ENCODE measurements around the gene KCNT1. TPM values are rescaled to one million over a fixed set of nuclear protein-coding genes. Genes with fewer than 3 reads are reported as not detected.

The KCNT1 gene
- total RNA-seq, 2 experiments from 2014 or later, result 0.11 to 0.22 TPM

DNA sequence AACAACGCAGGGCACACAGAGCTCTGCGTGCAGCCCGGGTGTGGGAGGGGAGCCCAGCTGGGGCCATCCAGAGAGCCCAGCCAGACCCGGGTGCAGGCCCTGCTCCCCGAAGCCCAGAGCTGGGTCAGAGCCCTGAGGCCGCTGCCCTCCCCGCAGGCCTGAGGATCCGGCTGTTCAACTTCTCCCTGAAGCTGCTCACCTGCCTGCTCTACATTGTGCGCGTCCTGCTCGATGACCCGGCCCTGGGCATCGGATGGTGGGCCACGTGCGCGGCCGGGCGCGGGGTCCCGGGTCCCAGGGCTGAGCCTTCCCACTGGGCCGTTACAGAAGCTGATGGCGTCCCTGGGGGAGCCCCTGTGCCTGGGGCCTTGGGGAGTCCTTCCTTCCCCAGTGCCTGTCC is 48.8 kb downstream of the KCNT1 start:
- DNase-seq, result no peak
- Mint-ChIP-seq H3K27me3 (peaks cover 5% of the 10 kb centered on the region), H3K4me1 (ENCODE audit: low read depth) (no peaks in the 10 kb centered on the region), H3K4me3 (no peak overlapping the region), H3K27ac (no peak overlapping the region), H3K9me3 (no peaks in the 10 kb centered on the region), H3K36me3 (ENCODE audit: low read depth) (no peaks in the 10 kb centered on the region)
- Histone ChIP-seq H3K27me3 (ENCODE audit: control insufficient read depth in 1 of 2, insufficient read depth in 2 of 2, low read length in 2 of 2) (no peaks in the 10 kb centered on the region), H3K9me3 (ENCODE audit: control insufficient read depth in 1 of 2, insufficient read depth in 1 of 2, low read length in 2 of 2) (peaks cover 0 to 16% of the 10 kb centered on the region in 2 experiments), H3K4me1 (ENCODE audit: insufficient read depth, low read length) (no peaks in the 10 kb centered on the region), H3K27ac (ENCODE audit: low read depth in 1 of 2, low read length in 2 of 2) (no peak overlapping the region), H3K4me3 (ENCODE audit: low read length) (no peak overlapping the region), H3K36me3 (ENCODE audit: insufficient read depth, low read length) (no peaks in the 10 kb centered on the region)
- TF ChIP-seq, protein P1, sequence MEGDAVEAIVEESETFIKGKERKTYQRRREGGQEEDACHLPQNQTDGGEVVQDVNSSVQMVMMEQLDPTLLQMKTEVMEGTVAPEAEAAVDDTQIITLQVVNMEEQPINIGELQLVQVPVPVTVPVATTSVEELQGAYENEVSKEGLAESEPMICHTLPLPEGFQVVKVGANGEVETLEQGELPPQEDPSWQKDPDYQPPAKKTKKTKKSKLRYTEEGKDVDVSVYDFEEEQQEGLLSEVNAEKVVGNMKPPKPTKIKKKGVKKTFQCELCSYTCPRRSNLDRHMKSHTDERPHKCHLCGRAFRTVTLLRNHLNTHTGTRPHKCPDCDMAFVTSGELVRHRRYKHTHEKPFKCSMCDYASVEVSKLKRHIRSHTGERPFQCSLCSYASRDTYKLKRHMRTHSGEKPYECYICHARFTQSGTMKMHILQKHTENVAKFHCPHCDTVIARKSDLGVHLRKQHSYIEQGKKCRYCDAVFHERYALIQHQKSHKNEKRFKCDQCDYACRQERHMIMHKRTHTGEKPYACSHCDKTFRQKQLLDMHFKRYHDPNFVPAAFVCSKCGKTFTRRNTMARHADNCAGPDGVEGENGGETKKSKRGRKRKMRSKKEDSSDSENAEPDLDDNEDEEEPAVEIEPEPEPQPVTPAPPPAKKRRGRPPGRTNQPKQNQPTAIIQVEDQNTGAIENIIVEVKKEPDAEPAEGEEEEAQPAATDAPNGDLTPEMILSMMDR (IDR thresholded peaks at IDR 0.05), result no peak
- POLR2A ChIA-PET, result no interaction called here
- no peak for ATAC-seq (ENCODE audit: poor library complexity)
- CTCF ChIA-PET, result no interaction called here
- intact Hi-C loops (cut with DNase I, micrococcal nuclease), result no loop called here

DNA sequence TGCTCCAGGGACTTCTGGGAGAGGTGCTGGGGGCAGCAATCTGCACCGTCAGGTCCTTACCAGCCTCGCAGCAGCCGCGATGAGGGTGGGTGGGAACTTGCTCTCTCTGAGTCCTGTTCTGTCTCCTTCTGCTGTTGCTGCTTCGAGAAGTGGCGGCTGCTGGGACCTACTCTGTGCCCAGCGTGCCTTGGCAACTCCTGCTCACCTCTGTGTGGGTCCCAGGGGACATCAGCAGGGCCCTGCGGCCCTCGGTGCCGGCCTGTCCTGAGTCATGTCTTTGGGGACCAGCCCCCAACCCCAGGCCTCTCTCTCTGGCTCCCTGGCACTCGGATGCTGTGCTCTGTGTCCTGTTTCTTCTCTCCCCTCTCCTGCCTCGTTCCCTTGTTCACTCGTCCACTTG is 49.5 kb downstream of the KCNT1 start:
- Mint-ChIP-seq H3K36me3 (ENCODE audit: low read depth) (no peaks in the 10 kb centered on the region), H3K9me3 (no peaks in the 10 kb centered on the region), H3K27ac (no peak overlapping the region), H3K4me3 (no peak overlapping the region), H3K27me3 (peaks cover 5% of the 10 kb centered on the region), H3K4me1 (ENCODE audit: low read depth) (no peaks in the 10 kb centered on the region)
- ATAC-seq (ENCODE audit: poor library complexity), result no peak
- Histone ChIP-seq H3K9me3 (ENCODE audit: control insufficient read depth in 1 of 2, insufficient read depth in 1 of 2, low read length in 2 of 2) (peaks cover 0 to 23% of the 10 kb centered on the region in 2 experiments), H3K27ac (ENCODE audit: low read depth in 1 of 2, low read length in 2 of 2) (no peak overlapping the region), H3K4me3 (ENCODE audit: low read length) (no peak overlapping the region), H3K4me1 (ENCODE audit: insufficient read depth, low read length) (no peaks in the 10 kb centered on the region), H3K27me3 (ENCODE audit: control insufficient read depth in 1 of 2, insufficient read depth in 2 of 2, low read length in 2 of 2) (no peaks in the 10 kb centered on the region), H3K36me3 (ENCODE audit: insufficient read depth, low read length) (no peaks in the 10 kb centered on the region)
- POLR2A ChIA-PET, result no interaction called here
- CTCF ChIA-PET, result no interaction called here
- intact Hi-C loops (cut with DNase I, micrococcal nuclease), result no loop called here
- no peak for DNase-seq
- TF ChIP-seq, protein P1 (IDR thresholded peaks at IDR 0.05), result no peak

DNA sequence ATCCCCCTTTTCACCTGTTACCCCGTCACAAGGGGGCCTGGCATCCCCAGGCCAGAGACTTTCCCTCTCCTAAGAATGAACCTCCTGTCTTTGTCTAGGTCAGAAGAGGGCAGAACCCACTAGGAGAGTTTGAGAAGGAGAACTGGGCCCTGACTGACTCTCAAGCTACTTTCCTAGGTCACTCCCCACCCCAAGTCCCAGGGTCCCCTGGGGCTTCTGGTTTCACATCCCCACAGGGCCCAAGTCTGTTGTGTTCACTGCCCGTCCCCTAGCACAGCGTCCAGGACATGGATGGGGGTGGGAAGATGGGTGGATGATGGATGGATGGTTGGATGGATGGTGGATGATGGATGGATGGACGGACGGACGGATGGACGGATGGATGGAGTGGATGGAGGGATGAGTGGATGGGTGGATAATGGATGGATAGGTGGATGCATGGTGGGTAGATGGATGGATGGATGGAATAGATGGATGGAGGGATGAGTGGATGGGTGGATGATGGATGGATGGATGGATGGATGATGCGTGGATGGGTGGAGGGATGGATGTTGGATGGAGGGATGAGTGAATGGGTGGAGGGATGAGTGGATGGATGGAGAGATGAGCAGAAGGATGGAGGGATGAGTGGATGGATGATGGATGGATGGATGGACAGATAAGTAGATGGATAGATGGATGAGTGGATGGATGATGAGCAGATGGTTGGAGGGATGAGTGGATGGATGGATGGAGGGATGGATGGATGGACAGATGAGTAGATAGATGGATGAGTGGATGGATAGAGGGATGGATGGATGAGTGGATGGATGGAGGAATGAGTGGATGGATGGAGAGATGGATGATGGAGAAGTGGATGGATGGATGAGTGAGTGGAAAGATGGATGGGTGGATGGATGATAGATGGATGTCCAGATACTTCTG is 50.6 kb downstream of the KCNT1 start:
- no peaks in the 10 kb centered on the region for H3K36me3 ChIP-seq (ENCODE audit: insufficient read depth, low read length)
- ATAC-seq (ENCODE audit: poor library complexity) (no peak), DNase-seq (no peak)
- CTCF ChIA-PET, result no interaction called here
- H3K9me3 ChIP-seq (ENCODE audit: control insufficient read depth in 1 of 2, insufficient read depth in 1 of 2, low read length in 2 of 2), result peaks cover 0 to 29% of the 10 kb centered on the region in 2 experiments
- TF ChIP-seq, protein P1 (IDR thresholded peaks at IDR 0.05), result no peak
- Mint-ChIP-seq H3K27me3 (peaks cover 5% of the 10 kb centered on the region), H3K27ac (no peak overlapping the region), H3K4me1 (ENCODE audit: low read depth) (no peaks in the 10 kb centered on the region), H3K4me3 (no peak overlapping the region), H3K36me3 (ENCODE audit: low read depth) (no peaks in the 10 kb centered on the region), H3K9me3 (no peaks in the 10 kb centered on the region)
- H3K27ac ChIP-seq (ENCODE audit: low read depth in 1 of 2, low read length in 2 of 2), result no peak overlapping the region
- POLR2A ChIA-PET, result no interaction called here
- H3K27me3 ChIP-seq (ENCODE audit: control insufficient read depth in 1 of 2, insufficient read depth in 2 of 2, low read length in 2 of 2), result no peaks in the 10 kb centered on the region
- H3K4me3 ChIP-seq (ENCODE audit: low read length), result no peak overlapping the region
- intact Hi-C loops (cut with DNase I, micrococcal nuclease), result no loop called here
- no peaks in the 10 kb centered on the region for H3K4me1 ChIP-seq (ENCODE audit: insufficient read depth, low read length)

Data from CD4-positive, alpha-beta T cell (primary cell).